ENCODE measurements around the gene BRI3.
A peak's percentile ranks its signal among the peaks of the same experiment; 100 is the strongest.

The BRI3 gene

GRCh38 chr7:98280791-98281756 is at the start of gene BRI3:
BRI3 (plus strand) TSS chr7:98281686; CDS start chr7:98281796, 110 bp downstream.
- DNase-seq = peak; percentile 88

GRCh38 chr7:98232263-98232585 is 49.3 kb upstream of the BRI3 start:
- DNase-seq = no peak

- no peak for DNase-seq
Observed at GRCh38 chr7:98232799-98233198, 48.7 kb upstream of the BRI3 start.

DNA sequence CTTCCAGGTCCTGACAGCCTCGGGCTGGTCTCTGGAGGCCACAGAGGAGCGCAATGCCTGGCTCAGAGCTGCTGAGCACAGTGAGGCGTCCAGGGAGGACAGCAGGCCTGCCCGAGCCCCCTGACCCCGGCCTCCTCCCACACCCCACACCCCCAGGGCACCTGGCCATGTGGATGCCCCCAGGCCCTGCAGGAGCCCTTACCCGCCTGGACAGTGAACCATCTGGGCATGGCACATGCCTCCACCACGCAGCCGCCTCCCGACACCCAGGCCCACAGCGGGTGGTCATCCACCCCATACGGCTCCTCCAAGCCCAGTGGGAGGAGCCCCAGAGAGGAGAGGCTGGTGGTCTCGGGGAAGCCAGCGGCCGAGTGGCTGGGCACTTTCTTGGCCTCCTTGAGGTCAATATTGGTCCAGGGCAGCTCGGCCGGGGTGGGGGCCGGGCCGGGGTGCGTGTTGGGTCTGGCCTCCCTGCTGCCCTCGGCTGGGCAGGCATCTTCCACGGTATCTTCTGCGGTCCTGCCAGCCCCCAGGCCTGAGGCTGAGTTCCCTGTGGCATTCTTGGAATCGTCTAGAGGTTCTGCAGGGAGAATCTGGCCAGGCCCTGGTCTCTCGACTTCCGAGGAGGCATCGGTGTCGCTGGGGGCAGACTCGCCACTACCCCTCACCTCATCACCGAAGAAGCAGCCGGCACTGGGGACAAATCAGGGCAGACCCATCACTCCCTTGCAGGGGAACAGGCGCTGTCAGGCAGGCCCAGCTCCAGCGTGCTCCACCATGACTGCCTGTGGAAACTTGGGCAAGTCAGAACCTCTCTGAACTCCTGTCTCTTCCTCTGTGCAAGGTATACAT is 48.0 kb upstream of the BRI3 start:
- DNase-seq = no peak

DNA sequence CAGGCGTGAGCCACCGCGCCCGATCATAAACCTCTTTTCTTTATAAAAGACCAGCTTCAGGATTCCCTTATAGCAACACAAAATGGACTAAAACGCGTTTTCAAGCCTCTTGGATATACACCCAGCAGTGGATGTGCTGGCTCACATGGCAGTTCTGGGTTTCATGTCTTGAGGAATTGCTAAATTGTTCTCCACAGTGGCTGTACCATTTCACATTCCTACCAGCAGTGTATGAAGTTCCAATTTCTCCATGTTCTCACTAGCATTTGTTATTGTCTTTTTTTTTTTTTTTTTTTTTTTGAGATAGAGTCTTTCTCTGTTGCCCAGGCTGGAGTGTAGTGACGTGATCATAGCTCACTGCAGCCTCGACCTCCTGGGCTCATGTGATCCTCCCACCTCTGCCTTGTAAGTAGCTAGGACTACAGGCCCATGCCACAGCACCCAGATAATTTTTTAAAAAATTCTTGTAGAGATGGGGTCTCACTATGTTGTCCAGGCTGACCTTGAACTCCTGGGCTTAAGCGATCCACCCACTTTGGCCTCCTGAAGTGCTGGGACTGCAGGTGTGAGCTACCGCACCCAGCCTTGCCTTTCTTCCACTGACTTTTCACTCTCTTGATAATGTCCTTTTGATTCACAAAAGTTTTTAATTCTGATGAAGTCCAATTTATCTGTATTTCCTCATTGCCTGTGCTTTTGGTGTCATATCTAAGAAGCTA is 46.9 kb upstream of the BRI3 start:
- DNase-seq = no peak

DNA sequence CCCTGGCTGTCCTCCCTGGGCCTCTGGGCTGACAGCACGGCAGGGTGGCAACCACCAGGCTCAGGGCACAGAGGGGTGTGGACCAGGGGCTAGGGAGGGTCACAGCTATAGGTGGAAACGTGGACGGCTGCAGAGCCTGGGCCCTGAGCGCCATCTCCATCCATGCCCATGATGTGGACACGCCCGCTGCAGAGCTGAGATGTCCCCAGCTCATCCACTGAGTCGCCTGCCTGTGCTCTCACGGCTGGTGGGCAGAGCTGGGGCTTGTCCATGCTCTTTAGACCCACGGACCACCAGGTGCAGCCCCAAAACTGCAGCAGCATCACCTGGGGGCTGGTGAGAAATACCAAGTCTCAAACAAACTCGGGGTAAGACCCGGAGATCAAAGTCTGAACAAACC is 45.6 kb upstream of the BRI3 start:
- DNase-seq = no peak

DNA sequence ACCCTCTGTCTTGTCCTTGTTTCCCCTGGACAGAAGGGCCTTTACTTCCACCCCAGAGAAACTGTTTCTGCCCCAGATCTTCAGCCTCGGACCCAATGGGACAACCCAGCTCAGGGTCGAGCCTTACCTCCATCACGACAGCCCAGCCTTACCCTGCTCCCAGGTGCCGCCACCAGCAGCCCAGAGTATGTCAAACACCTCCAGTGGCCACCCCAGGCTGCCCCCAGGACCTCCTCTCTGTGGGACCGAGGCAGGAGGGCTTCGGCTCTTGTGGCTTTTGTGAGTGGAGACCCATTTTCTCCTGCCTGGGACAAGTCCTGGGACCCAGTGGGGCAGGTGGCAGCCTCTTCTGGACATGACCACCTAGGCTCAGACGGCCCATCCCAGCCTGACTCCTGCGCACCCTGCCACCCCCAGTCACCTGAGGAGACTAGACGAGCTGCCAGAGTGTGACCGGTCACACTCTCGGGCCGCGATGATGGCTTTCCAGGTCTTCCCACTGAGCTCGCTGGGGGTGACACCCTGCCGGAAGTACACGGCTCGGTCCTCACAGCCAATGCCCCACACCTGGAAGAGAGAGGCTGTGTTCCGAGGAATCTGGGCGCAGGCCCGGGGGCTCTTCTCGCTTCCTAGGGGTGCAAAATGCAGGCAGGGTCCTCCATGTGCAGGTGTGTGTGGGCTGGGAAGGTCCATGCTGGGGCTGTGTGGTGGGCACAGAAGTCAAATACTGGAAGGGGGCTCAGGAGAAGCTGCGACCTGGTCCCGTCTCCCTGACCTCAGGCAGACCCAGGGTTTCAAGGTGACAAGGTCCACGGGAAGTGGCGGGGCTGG is 44.9 kb upstream of the BRI3 start:
- DNase-seq = no peak

- no peak for DNase-seq
Observed at GRCh38 chr7:98238076-98238475, 43.4 kb upstream of the BRI3 start.

GRCh38 chr7:98238976-98239375 is 42.5 kb upstream of the BRI3 start:
- no peak for DNase-seq

- peak; percentile 6 for DNase-seq
Observed at GRCh38 chr7:98240961-98241673, 40.4 kb upstream of the BRI3 start.

- DNase-seq = no peak
Observed at GRCh38 chr7:98241674-98242241, 39.7 kb upstream of the BRI3 start.

DNA sequence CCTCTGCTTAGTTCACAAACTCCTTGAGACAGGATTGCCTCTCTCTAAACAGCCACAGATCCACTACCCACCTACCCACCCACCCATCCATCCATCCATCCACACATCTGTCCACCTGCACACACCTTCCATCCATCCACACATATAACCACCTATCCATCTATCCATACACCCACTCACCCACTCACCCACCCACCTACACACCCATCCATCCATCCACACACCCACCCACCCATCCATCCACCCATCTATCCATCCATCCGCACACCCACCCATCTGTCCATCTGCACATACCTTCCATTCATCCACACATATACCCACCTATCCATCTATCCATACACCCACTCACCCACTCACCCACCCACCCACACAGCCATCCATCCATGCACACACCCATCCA is 39.1 kb upstream of the BRI3 start:
- DNase-seq = no peak

- no peak for DNase-seq
Observed at GRCh38 chr7:98242934-98243333, 38.6 kb upstream of the BRI3 start.

- DNase-seq = no peak
Observed at GRCh38 chr7:98244871-98245270, 36.6 kb upstream of the BRI3 start.

- DNase-seq = no peak
Observed at GRCh38 chr7:98248156-98248555, 33.3 kb upstream of the BRI3 start.

DNA sequence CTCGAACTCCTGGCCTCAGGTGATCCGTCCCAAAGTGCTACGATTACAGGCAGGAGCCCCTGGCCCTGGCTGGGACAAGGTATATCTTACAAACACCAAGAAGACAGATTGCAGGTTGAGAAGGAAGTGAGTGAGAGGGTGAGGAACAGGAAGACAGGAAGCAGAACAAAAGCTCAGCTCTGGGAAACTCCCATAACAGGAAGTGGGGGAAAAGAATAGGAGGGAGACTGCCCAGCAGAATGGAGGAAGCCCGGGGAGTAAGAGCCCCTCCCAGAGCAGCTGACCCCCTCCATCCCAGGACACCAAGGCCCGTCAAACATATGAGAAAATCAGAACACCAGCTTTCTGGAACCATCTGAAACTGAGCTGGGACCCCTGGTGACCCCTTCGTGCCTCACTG is 32.4 kb upstream of the BRI3 start:
- DNase-seq = no peak

GRCh38 chr7:98250789-98251188 is 30.7 kb upstream of the BRI3 start:
- DNase-seq = peak; percentile 39

- DNase-seq = no peak
Observed at GRCh38 chr7:98251231-98251600, 30.3 kb upstream of the BRI3 start.

DNA sequence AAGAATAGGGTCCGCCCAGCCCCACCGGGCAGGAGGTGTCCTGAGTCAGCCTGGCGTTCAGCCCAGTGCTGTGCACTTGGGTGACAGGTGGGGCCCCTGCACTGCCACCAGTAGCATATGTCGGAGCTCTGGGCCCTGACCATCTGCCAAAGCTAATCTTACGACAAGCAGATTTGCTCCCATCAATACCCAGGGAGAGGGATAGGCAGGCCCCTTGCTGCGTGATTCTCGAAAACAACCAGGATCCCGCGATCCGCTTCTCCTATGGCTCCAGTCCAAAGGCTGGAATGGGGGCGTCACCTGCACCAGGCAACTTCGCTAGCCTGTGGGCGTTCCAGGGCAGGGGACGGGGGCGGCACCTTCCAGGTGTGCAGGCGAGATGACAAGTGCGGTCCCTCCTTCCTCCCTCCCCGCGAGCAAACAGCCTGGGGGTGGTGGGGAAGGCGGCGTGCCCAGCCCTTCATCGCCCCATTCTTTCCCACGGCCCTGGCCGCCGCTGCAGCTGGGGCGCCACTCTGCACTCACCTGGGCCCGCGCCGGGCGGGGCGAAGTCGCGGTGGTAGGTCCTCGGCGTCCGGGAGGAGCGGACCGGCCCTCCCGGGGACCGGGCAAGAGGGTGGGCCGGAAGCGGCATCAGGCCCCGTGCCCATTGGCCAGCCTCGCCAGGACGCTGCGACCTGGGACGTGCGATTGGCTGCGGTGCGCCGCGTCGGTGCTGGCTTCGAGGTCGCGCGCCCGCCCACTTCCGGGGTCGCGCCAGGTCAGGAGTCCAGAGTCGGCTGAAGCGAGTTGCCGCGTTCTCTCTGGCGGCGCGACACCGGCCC is 29.7 kb upstream of the BRI3 start, which contains the start of gene TECPR1:
Gene TECPR1 (minus strand): TSS at position 632 of the 824 bp plus-strand sequence. CDS start 6,086 bp downstream, outside the sequence.
- DNase-seq = peak; percentile 91

GRCh38 chr7:98252425-98253054 is 28.9 kb upstream of the BRI3 start:
- no peak for DNase-seq

Data from activated naive CD4-positive, alpha-beta T cell treated with Interleukin-2 at 50 U/mL for 16 hours (primary cell).